Testis (tissue), 2 donors: ENCODE data around the gene FGF9.

Experiments used
- CTCF ChIP-seq, 3 experiments: fragments of 450-650 bp in 2 of 3; fragments of 200-600 bp in 1 of 3; sonication (generic) in 1 of 3; IDR thresholded peaks; one replicate each; pipeline ENCODE4 v1.5.1; 2016 to 2019; ENCODE audit warnings: antibody characterized with exemption in 3 of 3, mild to moderate bottlenecking in 2 of 3, moderate library complexity in 1 of 3
- POLR2A ChIP-seq: fragments of 450-650 bp; IDR thresholded peaks from one replicate; pipeline ENCODE4 v1.6.1; 2017; ENCODE audit warnings: antibody characterized with exemption, mild to moderate bottlenecking, moderate library complexity

- TF ChIP-seq CTCF (IDR thresholded peaks at IDR 0.05), result no peak
- no peak for TF ChIP-seq POLR2A
Measured at GRCh38 chr13:21670006-21670882, 629 bp upstream of the FGF9 start.
